Astrocyte of the hippocampus (primary cell): Measurements from ENCODE around the gene ATP13A4.
"Not testable (repeated sequence)": the region's sequence is repeated elsewhere in the genome, so short reads cannot be mapped to it uniquely, and the experiment has no call there.

Experiments used
- DNase-seq: peaks from one replicate; pipeline ENCODE4 v3.0.0; 2011; ENCODE audit warnings: low read depth, low spot score

ATP13A4 gene

GRCh38 chr3:193560870-193561269 is 6.2 kb upstream of the ATP13A4 start:
- peak; percentile 23 for DNase-seq

- DNase-seq, result no peak
Observed at GRCh38 chr3:193560091-193560490, 5.4 kb upstream of the ATP13A4 start.

- no peak for DNase-seq
Observed at GRCh38 chr3:193559100-193559499, 4.4 kb upstream of the ATP13A4 start.

DNA sequence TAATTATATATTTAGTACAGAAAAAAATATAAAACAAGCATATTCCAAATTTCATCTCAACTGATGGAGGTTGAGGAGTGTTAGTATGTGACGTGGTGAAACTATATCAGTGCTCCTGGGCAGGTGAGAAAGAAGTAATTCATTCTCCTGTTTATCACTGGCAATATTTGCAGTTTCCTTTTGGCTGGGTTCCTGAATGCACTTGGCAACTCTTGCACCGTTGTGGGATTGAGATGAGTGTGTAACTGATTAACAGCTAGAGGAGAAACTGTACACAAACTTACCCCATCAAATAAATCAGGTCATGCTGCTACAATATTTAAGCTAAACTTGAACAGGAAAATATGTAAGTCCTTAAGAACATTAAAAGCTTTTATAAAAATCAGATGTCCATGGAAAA is 2.1 kb upstream of the ATP13A4 start:
- peak; percentile 8 for DNase-seq

DNA sequence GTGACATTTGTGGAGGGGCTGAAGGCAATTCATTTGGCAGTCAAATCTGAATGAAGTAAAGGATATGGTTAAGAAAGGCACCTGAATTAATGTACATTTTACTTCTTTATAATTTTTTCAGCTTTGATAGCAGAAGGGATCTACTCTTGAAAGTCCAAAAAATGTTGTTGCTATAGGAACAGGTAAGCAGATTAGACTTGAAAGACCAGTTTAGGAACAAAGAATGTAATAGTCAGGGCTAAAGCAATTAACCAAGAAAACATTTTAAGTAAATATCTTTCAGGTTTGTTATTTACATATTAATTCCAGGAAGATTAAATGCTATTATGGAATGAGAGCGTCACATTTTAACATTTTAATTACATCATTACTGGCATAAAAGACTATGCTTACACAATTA is 1.1 kb downstream of the ATP13A4 start:
- no peak for DNase-seq

GRCh38 chr3:193552923-193553322 is 1.8 kb downstream of the ATP13A4 start:
- no peak for DNase-seq

GRCh38 chr3:193548406-193548805 is 6.3 kb downstream of the ATP13A4 start:
- peak; percentile 75 for DNase-seq

DNA sequence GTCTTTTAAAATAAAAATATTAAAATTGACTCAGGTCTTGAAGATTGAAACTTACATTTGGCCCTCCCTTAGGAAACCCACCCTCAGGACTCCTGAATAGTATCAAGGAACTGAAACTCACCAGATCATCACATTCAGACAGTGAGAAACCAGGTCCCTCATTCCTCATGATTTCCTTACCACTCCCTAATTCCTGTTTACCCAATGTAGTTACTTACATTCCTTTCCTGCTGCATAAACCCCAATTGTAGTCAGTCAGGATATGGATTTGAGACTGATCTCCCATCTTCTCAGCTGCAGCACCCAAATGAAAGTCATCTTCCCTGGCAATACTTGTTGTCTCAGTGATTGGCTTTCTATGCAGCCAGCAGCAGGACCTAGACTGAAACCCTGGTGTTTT is 8.6 kb downstream of the ATP13A4 start:
- DNase-seq, result no peak

DNA sequence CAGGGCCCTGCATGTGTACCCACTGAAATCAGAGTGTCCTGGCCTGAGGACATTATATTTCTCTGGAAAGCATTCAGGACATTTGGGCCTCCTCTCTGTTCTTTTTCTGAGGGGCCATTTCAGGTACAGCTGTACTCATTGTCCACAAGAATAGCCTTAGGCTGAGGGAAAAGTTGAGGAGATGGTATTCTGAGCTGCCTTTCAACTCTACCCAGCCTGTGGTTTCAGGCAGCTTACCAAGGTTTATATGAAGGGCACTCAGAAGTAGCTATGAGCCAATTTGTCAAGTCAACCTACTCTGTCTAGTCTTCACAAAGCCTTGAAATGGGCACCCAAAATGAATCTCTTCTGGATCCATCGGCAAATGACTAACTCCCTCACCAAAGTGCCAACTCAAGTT is 9.4 kb downstream of the ATP13A4 start:
- peak; percentile 24 for DNase-seq

GRCh38 chr3:193544289-193544688 is 10.4 kb downstream of the ATP13A4 start:
- DNase-seq, result no peak

- DNase-seq, result peak; percentile 10
Observed at GRCh38 chr3:193530231-193531165, 24.2 kb downstream of the ATP13A4 start.

DNA sequence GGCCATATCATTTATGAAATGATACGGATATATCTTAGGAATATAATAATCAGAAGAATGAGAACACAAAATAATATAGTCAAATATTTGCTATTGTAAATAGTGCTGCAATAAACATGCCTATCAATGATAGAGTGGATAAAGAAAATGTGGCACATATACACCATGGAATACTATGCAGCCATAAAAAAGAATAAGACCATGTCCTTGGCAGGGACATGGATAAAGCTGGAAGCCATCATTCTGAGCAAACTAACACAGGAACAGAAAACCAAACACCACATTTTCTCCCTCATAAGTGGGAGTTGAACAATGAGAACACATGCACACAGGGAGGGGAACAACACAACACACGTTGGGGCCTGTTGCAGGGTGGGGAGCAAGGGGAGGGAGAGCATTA is 28.6 kb downstream of the ATP13A4 start:
- not testable (repeated sequence) for DNase-seq

- no peak for DNase-seq
Observed at GRCh38 chr3:193522473-193522872, 32.2 kb downstream of the ATP13A4 start.

DNA sequence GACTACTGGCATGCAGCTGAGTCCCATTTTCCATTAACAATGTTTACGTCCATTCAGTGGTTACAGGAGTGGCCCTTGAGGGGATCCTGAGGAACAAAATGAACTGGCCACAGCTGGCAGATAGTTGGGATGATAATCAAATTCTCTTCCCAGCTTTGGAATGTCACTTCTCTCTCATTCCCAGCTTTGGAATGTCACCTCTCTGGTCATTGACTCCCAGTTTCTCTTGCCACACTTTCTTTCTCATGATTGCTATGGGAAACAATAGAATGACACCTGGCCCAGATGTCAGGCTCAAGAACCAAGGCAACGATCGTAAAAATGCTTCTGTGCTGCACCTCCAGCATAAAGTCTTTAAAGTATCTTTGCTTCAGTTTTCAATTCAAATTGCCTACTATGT is 34.0 kb downstream of the ATP13A4 start:
- no peak for DNase-seq

GRCh38 chr3:193515966-193516365 is 38.7 kb downstream of the ATP13A4 start:
- DNase-seq, result no peak

- DNase-seq, result peak; percentile 1
Observed at GRCh38 chr3:193510154-193510553, 44.5 kb downstream of the ATP13A4 start.

GRCh38 chr3:193509103-193509965 is 45.4 kb downstream of the ATP13A4 start:
- peak; percentile 14 for DNase-seq

GRCh38 chr3:193508108-193508507 is 46.6 kb downstream of the ATP13A4 start:
- DNase-seq, result no peak

GRCh38 chr3:193507566-193507965 is 47.1 kb downstream of the ATP13A4 start:
- DNase-seq, result peak; percentile 37

GRCh38 chr3:193506921-193507320 is 47.8 kb downstream of the ATP13A4 start:
- DNase-seq, result no peak

DNA sequence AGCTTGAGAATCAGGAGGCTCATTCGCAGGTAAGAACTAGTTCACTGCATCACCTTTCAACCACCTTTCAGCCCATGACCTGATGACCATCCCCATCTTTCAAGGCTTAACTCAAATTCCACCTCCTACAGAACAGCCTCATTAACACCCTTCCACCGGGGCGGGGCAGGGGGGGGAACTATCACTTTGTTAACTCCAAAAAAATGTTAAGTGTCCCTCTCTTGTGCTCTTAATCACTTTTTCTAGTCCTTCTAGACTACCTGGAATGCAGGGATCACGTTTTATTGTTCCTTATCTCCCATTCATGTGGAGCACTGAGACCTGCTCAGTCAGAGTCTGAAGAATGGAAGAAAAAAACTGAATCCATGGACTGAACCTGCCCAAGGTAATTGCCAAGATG is 51.8 kb downstream of the ATP13A4 start:
- no peak for DNase-seq

- DNase-seq, result no peak
Observed at GRCh38 chr3:193499801-193500485, 54.8 kb downstream of the ATP13A4 start.
